Duodenal mucosa (tissue), 2 donors: Measurements from ENCODE around the gene MTHFS.
"Not testable (repeated sequence)": the region's sequence is repeated elsewhere in the genome, so short reads cannot be mapped to it uniquely, and the experiment has no call there.

Experiments used
- H3K27ac ChIP-seq: one replicate; pipeline ENCODE4 v1.7.0; 2013; ENCODE audit warnings: low read depth, low read length
- H3K27me3 ChIP-seq, 2 donors: one replicate each; pipeline ENCODE4 v1.7.0; 2013; ENCODE audit warnings: low read length in 2 of 2, control low read depth in 1 of 2; ENCODE audit not compliant: insufficient read depth in 2 of 2, control insufficient read depth in 1 of 2
- H3K36me3 ChIP-seq, 2 donors: one replicate each; pipeline ENCODE4 v1.7.0; 2013; ENCODE audit warnings: low read length in 2 of 2, control low read depth in 1 of 2; ENCODE audit not compliant: insufficient read depth in 2 of 2, control insufficient read depth in 1 of 2
- H3K4me1 ChIP-seq, 2 donors: one replicate each; pipeline ENCODE4 v1.7.0; 2013; ENCODE audit warnings: low read length in 2 of 2, control low read depth in 1 of 2; ENCODE audit not compliant: insufficient read depth in 2 of 2, control insufficient read depth in 1 of 2
- H3K4me3 ChIP-seq, 2 donors: one replicate each; pipeline ENCODE4 v1.7.0; 2013; ENCODE audit warnings: low read length in 2 of 2, low read depth in 1 of 2
- H3K9ac ChIP-seq, 2 donors: one replicate each; pipeline ENCODE4 v1.7.0; 2013; ENCODE audit warnings: low read length in 2 of 2, low read depth in 1 of 2
- H3K9me3 ChIP-seq, 2 donors: one replicate each; pipeline ENCODE4 v1.7.0; 2013; ENCODE audit warnings: low read length in 2 of 2, control low read depth in 1 of 2; ENCODE audit not compliant: control insufficient read depth in 1 of 2

The MTHFS gene

DNA sequence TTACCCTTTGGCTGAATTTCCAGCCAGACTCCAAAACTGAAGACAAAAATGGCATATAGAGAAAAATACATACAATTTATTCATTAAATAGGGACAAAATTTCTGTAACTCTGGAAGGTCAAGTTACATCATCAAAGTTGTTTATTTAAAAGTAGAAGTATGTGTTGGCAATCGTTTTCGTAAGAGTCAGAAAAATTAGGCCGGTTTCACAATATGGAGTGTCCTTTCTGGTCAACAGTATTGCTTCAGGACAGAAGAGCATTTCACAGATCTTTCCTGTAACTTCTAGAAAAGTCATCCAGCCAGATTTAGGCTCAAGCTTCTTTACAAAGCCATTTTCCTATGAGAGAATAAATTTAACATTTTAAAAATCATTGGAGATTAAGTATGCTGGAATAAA lies 2.0 kb upstream of the MTHFS start:
- not testable (repeated sequence) for H3K27ac ChIP-seq, H3K27me3 ChIP-seq, H3K9me3 ChIP-seq, H3K36me3 ChIP-seq, H3K4me3 ChIP-seq, H3K9ac ChIP-seq
- H3K4me1 ChIP-seq, result peaks cover 5 to 25% of the 10 kb centered on the region in 2 donors

DNA sequence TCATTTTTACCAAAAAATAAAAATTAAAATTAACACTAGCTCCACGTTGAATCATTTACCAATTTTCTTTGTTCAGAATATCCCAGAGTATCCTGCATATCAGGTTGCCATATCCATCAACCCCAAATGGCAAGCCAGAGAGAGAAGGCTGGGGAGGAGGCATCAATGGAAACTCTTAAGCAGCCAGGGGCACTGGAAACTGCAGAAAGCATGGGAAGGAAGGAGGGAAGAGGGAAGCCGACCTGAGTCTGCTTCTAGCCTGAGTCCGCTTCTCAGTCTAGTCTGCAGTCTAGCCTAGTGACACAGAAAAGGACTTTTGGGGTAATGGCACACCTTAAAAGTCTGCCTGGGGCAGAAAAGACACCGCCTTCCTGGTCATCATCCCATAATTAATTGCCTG lies 1.6 kb upstream of the MTHFS start:
- H3K4me3 ChIP-seq, result no peak overlapping the region

DNA sequence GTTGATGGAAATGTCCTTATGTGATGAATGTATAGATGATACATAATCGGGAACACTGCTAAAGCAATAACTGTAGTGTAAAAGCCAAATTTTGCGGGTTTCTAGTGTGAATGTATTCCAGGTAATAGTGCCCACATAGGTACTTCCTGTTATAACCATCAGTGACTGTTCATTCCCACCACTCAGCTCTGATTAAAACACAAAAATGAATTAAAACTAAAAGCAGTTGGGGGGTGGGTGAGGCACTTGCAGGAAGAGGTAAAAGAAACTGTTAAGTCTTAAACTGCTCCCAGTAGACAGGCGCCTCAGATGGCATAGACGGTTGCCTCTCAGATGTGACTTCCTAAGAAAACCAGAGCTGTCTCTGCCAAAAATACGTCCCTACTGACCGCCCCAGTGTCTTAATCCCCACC lies 893 bp upstream of the MTHFS start:
- H3K4me1 ChIP-seq, result peaks cover 5 to 25% of the 10 kb centered on the region in 2 donors
- no peak overlapping the region for H3K27ac ChIP-seq
- H3K9me3 ChIP-seq, result no peaks in the 10 kb centered on the region
- H3K36me3 ChIP-seq, result no peaks in the 10 kb centered on the region
- H3K9ac ChIP-seq, result peak overlapping the region; percentile 87 to 99
- no peaks in the 10 kb centered on the region for H3K27me3 ChIP-seq
- H3K4me3 ChIP-seq, result peak overlapping the region; percentile 86 to 88

More for the DNA sequence above, 1.6 kb upstream of the MTHFS start:
- Histone ChIP-seq H3K4me1 (peaks cover 5 to 25% of the 10 kb centered on the region in 2 donors), H3K9ac (no peak overlapping the region), H3K36me3 (no peaks in the 10 kb centered on the region), H3K27ac (no peak overlapping the region), H3K9me3 (no peaks in the 10 kb centered on the region), H3K27me3 (no peaks in the 10 kb centered on the region)

DNA sequence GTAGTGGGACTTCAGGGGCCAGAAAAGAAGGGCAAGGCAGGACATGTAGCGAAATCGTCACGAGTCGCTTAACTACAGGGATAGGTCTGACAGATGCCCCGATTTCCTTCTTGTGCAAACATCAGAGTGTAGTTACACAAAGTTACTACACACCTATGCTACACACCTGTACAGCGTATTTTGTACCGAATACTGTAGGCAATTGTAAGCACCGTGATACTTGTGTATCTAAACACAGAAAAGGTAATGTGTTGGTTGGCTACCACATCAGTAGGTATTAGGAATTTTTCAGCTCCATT lies 515 bp upstream of the MTHFS start:
- Histone ChIP-seq H3K4me1 (peaks cover 5 to 25% of the 10 kb centered on the region in 2 donors), H3K9me3 (no peaks in the 10 kb centered on the region), H3K27ac (peak overlapping the region; percentile 95), H3K27me3 (no peaks in the 10 kb centered on the region), H3K9ac (peak overlapping the region; percentile 87 to 99), H3K36me3 (no peaks in the 10 kb centered on the region), H3K4me3 (peak overlapping the region; percentile 86 to 88)

DNA sequence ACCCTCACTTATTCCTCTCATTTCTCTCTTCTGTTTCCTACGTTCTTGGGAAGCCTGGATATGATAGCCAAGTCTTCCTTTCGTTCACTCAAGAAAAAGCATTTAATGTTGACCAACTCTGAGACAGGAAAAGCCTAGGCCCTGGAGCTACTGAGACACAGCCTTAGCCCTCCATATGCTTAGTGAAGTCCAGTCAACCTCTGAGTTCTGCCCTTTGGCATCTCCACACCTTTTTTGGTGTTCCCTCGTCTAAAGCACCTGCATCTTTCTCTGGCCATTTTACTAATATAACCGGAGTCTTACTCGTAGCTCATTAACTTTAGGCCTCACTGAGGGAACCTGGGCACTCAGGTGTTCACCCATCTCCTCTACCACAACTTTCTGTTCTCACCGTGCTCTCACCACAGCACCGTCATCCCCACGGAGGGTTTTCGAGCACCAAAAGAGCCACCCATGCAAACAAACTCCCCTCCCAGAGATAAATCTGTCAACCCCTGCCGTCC lies 632 bp downstream of the MTHFS start:
- Histone ChIP-seq H3K4me3 (peak overlapping the region; percentile 86 to 88), H3K27me3 (no peaks in the 10 kb centered on the region)

DNA sequence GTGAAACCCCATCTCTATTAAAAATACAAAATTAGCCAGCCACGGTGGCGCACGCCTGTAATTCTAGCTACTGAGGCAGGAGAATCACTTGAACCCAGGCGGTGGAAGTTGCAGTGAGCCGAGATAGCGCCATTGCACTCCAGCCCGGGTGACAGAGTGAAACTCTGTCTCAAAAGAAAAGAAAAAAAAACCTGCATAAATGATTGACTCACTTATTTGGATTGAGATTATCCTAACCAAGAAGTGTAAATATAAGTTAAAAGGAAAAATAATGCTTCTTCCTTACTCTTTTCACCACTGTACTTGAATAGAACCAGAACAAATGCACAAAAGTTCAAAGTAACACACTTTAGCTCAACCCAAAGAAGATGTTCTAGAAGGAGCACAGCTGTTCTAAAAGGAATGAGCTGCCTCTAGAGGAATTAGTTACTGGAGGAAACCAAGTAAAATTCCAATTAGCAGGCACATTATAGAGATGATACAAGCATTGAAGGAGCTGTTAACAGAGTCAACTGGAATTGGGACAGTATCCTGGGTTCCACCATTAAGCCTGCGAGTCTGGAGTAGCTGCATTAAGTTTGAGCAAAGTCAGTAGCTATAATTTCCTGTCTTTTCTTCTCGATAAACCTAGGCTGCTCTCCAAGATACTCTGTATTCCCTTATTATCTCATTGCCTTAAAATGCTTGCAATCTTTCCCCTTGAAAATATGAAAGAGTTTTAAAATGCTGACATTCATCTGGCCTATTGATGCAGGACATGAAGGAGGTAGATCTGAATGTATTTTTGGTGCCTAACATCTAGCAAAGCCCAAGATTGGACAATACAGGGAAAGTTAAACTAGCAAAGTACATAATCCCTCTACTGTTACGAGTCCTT lies 9.5 kb downstream of the MTHFS start:
- H3K4me3 ChIP-seq, result no peak overlapping the region
- H3K4me1 ChIP-seq, result peaks cover 0 to 9% of the 10 kb centered on the region in 2 donors
- no peak overlapping the region for H3K27ac ChIP-seq
- no peaks in the 10 kb centered on the region for H3K9me3 ChIP-seq
- H3K27me3 ChIP-seq, result no peaks in the 10 kb centered on the region
- H3K36me3 ChIP-seq, result peaks cover 22 to 41% of the 10 kb centered on the region in 2 donors
- no peak overlapping the region for H3K9ac ChIP-seq

More for the DNA sequence above, 632 bp downstream of the MTHFS start:
- peaks cover 5 to 25% of the 10 kb centered on the region in 2 donors for H3K4me1 ChIP-seq
- no peaks in the 10 kb centered on the region for H3K36me3 ChIP-seq
- H3K9me3 ChIP-seq, result no peaks in the 10 kb centered on the region
- peak overlapping the region; percentile 80 to 87 for H3K9ac ChIP-seq
- H3K27ac ChIP-seq, result peak overlapping the region; percentile 95

DNA sequence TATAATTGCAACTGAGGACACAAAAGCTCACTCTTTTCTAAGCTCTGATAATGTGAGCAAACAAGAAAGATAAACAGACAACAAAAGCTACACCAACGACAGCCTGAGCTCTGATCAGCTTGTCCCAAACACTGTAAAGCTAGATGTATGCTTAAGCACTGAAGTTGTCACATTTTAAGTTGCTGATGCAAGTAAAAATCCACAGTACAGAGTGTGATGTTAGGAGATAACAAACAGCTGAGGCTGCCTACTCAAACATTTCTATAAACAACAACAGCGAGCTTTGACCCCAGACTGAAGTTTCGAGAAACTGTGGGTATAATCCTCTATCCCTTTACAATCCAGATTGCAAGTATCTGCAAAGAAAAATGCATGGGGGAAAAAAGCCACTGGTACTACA lies 10.7 kb downstream of the MTHFS start:
- peaks cover 0 to 9% of the 10 kb centered on the region in 2 donors for H3K4me1 ChIP-seq
- H3K9me3 ChIP-seq, result no peaks in the 10 kb centered on the region
- no peak overlapping the region for H3K27ac ChIP-seq
- H3K9ac ChIP-seq, result no peak overlapping the region
- no peaks in the 10 kb centered on the region for H3K27me3 ChIP-seq
- H3K4me3 ChIP-seq, result no peak overlapping the region
- peaks cover 27 to 52% of the 10 kb centered on the region in 2 donors for H3K36me3 ChIP-seq

DNA sequence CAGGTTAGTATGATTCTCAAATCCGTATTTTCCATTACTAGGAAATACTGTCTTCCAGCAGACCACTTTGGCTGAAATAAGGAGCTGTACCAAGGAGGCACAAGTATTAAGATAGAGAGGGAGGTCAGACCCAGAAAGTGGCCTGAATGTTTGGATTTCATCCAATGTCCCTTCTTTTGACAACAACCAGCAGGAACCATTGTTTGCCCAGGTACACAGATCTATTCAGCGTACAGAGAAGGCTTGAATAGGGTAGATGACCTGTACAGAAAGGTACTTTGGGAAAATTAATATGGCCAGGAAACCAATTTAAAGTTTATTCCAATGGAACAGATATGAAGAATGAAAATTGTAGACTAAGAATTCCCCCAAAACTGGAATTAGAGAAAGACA lies 12.6 kb downstream of the MTHFS start:
- Histone ChIP-seq H3K27me3 (no peaks in the 10 kb centered on the region), H3K9ac (no peak overlapping the region), H3K36me3 (peaks cover 27 to 59% of the 10 kb centered on the region in 2 donors), H3K9me3 (peaks cover 0 to 4% of the 10 kb centered on the region in 2 donors), H3K27ac (no peak overlapping the region), H3K4me1 (peaks cover 0 to 9% of the 10 kb centered on the region in 2 donors), H3K4me3 (no peak overlapping the region)

DNA sequence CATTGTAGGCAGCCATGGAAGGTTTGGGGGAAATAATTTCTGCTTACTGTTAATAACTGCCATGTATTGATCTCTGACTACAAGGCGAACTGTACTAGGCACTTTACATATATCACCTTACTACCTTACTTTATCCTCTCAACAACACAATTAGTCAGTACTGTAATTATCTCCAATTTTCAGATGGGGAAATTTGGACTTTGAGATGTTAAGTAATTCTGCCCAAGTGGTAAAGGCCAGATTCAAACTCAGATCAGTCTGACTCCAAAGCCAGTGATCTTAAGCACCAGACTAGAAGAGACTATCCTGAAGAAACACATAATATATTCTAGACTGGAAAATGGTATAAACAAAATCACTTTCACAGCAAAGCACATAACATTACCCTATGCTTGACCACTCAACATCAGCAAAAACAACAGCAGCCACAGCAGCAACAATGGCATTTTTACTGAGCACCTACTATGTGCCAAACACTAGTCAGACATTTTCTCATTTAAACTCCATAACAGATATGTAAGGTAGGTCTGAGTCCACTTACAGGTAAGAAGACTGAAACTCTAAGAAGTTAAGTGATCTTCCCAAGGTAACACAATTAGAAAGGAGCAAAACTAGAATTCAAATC lies 13.1 kb downstream of the MTHFS start:
- peaks cover 0 to 9% of the 10 kb centered on the region in 2 donors for H3K4me1 ChIP-seq
- peaks cover 27 to 55% of the 10 kb centered on the region in 2 donors for H3K36me3 ChIP-seq
- H3K9ac ChIP-seq, result no peak overlapping the region
- H3K27me3 ChIP-seq, result no peaks in the 10 kb centered on the region
- H3K9me3 ChIP-seq, result peaks cover 1 to 8% of the 10 kb centered on the region in 2 donors
- H3K27ac ChIP-seq, result no peak overlapping the region
- H3K4me3 ChIP-seq, result no peak overlapping the region

DNA sequence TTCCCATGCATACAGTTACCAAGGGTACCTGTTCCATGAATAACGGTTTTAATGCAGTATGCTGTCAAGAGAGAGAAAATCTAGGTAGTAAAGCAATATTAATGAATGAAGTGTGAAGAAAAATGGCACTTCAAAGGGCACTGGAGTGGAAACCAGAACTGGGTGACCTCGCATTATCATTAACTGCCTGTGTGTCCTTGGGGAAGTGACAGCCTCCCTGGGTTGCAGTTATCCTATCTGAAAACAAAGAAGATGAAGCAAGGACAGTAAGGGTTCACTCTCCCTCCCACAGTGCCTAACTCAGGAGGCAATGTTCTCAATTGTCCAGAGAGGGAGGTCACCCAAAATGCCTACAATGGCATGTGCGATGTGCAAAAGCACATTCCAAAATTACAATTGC lies 15.1 kb downstream of the MTHFS start:
- Histone ChIP-seq H3K9ac (no peak overlapping the region), H3K27me3 (no peaks in the 10 kb centered on the region), H3K9me3 (peaks cover 14 to 15% of the 10 kb centered on the region in 2 donors), H3K36me3 (peaks cover 33 to 59% of the 10 kb centered on the region in 2 donors), H3K4me3 (no peak overlapping the region), H3K4me1 (peaks cover 0 to 9% of the 10 kb centered on the region in 2 donors), H3K27ac (no peak overlapping the region)
